HG03108 (cell line): ENCODE data around the gene SPOCK3.
"Not testable (repeated sequence)": the region's sequence is repeated elsewhere in the genome, so short reads cannot be mapped to it uniquely, and the experiment has no call there.

Source experiments
- ATAC-seq: cut with Tn5 transposase; IDR thresholded peaks from one replicate; pipeline ENCODE4 v1.9.1; 2021; ENCODE audit warnings: moderate library complexity; ENCODE audit not compliant: unreplicated experiment

SPOCK3 gene

GRCh38 chr4:166972071-166972470, 262.2 kb downstream of the SPOCK3 start:
- ATAC-seq, result no peak

- ATAC-seq, result not testable (repeated sequence)
Observed at GRCh38 chr4:166968219-166968618, 266.1 kb downstream of the SPOCK3 start.

GRCh38 chr4:166965562-166965961, 268.7 kb downstream of the SPOCK3 start:
- no peak for ATAC-seq

GRCh38 chr4:166957451-166957850, 276.8 kb downstream of the SPOCK3 start:
- no peak for ATAC-seq

GRCh38 chr4:166956484-166956883, 277.8 kb downstream of the SPOCK3 start:
- ATAC-seq, result no peak

- ATAC-seq, result no peak
Observed at GRCh38 chr4:166941629-166942028, 292.7 kb downstream of the SPOCK3 start.

- no peak for ATAC-seq
Observed at GRCh38 chr4:166930464-166930863, 303.8 kb downstream of the SPOCK3 start.

GRCh38 chr4:166924424-166924823, 309.9 kb downstream of the SPOCK3 start:
- ATAC-seq, result no peak

GRCh38 chr4:166913926-166914325, 320.4 kb downstream of the SPOCK3 start:
- ATAC-seq, result no peak

- no peak for ATAC-seq
Observed at GRCh38 chr4:166903408-166903807, 330.9 kb downstream of the SPOCK3 start.

GRCh38 chr4:166902941-166903340, 331.4 kb downstream of the SPOCK3 start:
- no peak for ATAC-seq

- ATAC-seq, result no peak
Observed at GRCh38 chr4:166896254-166896653, 338.0 kb downstream of the SPOCK3 start.

- ATAC-seq, result no peak
Observed at GRCh38 chr4:166895771-166896170, 338.5 kb downstream of the SPOCK3 start.

- no peak for ATAC-seq
Observed at GRCh38 chr4:166887457-166887856, 346.8 kb downstream of the SPOCK3 start.

- no peak for ATAC-seq
Observed at GRCh38 chr4:166886718-166887117, 347.6 kb downstream of the SPOCK3 start.

- ATAC-seq, result no peak
Observed at GRCh38 chr4:166882221-166882620, 352.1 kb downstream of the SPOCK3 start.

GRCh38 chr4:166875821-166876220, 358.5 kb downstream of the SPOCK3 start:
- no peak for ATAC-seq

GRCh38 chr4:166862032-166862431, 372.3 kb downstream of the SPOCK3 start:
- ATAC-seq, result no peak

- ATAC-seq, result not testable (repeated sequence)
Observed at GRCh38 chr4:166850398-166850797, 383.9 kb downstream of the SPOCK3 start.

- ATAC-seq, result no peak
Observed at GRCh38 chr4:166846939-166847338, 387.4 kb downstream of the SPOCK3 start.

GRCh38 chr4:166842795-166843261, 391.5 kb downstream of the SPOCK3 start:
- no peak for ATAC-seq

GRCh38 chr4:166839615-166840251, 394.6 kb downstream of the SPOCK3 start:
- ATAC-seq, result peak; percentile 73

GRCh38 chr4:166838975-166839614, 395.2 kb downstream of the SPOCK3 start:
- peak; percentile 71 for ATAC-seq
